SKM-1 (cell line): Measurements from ENCODE around the gene ENPP1.
"Not testable (repeated sequence)": the region's sequence is repeated elsewhere in the genome, so short reads cannot be mapped to it uniquely, and the experiment has no call there.

Source experiments
- DNase-seq: peaks from one replicate; lab custom pipeline; 2025; ENCODE audit not compliant: unreplicated experiment; lab: John Stamatoyannopoulos, UW

Gene ENPP1

DNA sequence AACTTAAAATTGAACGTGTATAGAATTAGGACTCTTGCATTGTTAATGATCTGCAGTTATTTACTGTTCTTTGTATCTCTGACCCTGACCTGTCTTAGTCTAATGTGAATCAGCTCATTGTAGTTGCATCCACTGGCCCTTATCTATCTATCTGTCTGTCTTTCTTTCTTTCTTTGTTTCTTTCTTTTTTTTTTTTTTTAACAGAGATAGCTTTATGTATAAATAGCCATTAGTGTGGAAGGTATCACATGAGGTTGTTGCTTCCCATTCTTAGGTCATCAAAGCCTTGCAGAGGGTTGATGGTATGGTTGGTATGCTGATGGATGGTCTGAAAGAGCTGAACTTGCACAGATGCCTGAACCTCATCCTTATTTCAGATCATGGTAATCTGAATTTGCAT lies 59.9 kb downstream of the ENPP1 start:
- DNase-seq: no peak

DNA sequence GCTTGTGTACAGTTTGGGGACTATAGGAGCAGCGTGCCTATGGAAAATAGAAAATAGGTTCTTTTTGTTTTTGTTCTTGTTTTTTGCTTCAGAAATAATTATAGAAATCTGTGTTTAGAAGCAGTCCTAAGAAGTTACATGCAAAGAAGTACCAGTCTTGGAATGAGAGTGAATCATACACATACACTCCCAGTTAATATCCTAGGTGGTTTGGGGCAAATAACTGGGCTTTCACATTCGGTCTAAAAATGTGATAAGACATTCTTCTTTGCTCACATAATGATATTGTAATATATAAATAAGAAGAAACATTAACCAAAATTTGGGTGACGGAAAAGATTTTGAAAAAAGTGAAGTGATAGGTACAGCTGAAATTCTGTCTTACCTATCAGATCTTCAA lies 61.0 kb downstream of the ENPP1 start:
- DNase-seq: no peak

DNA sequence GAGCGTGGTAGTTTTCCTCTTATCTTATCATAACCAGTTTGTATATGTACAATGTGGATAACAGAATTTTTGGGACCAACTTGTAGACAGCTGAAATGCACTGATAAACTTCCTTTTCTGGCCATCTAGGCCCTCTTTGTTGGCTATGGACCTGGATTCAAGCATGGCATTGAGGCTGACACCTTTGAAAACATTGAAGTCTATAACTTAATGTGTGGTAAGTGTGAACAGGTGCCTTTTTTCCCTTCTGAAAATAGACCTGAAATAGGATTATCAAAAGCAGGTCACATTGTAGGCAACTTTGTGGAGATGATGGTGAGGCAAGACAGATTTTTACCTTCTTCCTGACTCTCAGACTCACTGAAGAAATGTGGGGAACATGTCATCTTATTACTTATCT lies 67.8 kb downstream of the ENPP1 start:
- no peak for DNase-seq

DNA sequence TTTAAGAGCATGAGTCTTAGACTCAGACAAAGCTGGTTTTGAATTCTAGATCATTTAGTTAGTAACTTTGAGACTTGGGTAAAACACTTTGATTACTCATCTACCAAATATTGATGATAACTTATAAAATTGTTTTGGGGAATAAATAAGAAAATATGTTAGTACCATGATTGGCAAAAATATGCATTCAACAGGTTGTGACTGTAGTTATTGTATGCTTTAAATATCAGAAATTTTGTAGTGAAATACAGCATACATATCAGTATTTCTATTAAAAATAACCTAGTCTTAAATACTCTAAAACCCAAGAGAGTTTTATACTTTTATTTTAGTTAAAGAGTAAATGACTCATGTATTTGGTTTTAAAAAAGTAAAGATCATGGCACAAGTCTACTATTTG lies 68.7 kb downstream of the ENPP1 start:
- no peak for DNase-seq

DNA sequence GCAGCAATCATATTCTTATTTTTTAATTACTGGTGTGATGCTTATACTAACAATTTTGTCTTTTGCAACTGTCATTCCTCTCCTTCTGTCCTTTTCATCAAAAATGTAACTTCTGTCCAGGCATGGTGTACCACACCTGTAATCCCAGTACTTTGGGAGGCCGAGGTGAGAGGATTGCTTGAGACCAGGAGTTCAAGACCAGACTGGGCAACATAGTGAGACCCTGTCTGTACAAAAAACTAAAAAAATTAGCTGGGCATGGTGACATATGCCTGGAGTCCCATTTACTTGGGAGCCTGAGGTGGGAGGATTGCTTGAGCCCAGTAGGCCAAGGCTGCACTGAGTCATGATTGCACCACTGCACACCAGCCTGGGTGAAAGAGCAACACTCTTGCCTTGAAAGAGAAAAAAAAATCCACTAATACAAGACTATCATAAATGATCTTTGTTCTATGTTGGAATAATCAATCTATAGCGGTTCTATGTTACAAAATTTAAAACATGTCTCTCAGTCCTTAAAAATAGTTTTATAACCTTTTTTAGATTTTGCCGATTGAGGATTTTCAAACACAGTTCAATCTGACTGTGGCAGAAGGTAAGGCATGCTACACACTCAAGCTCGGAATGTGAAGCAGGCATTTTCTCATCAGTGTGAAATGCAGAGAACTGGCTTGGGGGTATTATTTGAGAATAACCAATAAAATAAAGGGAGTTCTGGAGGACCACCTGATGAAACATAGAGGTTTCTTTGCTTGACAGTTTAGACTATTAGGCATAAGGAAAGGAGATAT lies 70.4 kb downstream of the ENPP1 start:
- DNase-seq: no peak

- no peak for DNase-seq
Observed at GRCh38 chr6:131883016-131883415, 75.2 kb downstream of the ENPP1 start.

- no peak for DNase-seq
Observed at GRCh38 chr6:131885237-131885636, 77.4 kb downstream of the ENPP1 start.

DNA sequence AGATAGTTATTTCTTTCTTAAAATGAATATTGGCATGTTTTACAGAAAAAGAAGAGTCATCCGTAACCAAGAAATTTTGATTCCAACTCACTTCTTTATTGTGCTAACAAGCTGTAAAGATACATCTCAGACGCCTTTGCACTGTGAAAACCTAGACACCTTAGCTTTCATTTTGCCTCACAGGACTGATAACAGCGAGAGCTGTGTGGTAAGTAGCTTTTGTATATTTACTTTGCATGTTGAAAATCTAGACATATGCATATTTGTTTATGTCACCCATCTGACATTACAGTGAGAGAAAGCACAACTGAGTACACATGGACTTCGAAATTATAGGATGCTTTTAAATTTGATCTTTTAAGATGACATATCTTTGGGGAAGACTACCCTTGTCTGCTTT lies 78.7 kb downstream of the ENPP1 start:
- DNase-seq: no peak

GRCh38 chr6:131890091-131890490 lies 82.3 kb downstream of the ENPP1 start:
- DNase-seq: no peak

- DNase-seq: no peak
Observed at GRCh38 chr6:131893198-131893597, 85.4 kb downstream of the ENPP1 start.

DNA sequence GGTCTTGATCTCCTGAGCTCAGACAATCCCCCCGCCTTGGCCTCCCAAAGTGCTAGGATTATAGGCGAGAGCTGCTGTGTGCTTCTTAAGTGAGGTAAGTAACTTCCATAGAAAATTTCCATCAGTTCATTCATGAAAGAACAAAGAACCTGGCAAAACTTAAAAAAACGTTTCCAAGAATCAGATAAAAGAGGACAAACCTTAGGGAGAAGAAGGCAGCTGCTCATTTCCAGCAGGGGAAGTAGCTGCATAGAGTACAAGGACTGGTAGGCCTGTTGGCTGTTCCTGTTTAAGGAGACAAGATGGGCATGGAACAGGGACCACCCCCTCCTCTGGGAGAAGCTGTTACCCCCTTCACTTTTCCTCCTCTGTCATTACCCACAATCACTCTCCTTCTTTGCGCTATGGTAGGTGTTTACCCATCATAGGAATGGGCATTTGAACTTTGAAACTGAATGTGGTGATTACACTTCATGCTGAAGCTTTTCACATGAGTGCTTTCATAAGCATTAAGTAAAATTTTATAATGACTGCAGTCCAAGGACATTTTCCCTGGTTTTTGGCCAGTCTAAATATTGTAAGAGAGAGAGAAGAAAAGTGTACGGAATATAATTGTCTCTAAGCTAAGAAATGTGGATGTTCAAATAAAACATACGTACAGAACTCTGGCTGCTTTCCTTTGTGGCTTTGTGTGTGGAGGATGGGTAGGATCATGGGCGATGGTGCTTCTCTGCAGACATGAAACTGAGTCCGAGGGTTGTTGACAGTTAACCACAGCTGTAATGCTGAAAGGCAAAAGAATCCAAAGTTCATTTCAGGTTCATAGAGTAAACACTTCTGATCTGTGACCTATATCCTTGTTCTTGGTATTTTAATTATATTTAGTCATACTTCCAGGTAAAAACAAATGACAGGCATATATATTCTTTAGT lies 86.9 kb downstream of the ENPP1 start:
- DNase-seq: no peak

- no peak for DNase-seq
Observed at GRCh38 chr6:131897050-131897435, 89.2 kb downstream of the ENPP1 start.

- no peak for DNase-seq
Observed at GRCh38 chr6:131897621-131898020, 89.8 kb downstream of the ENPP1 start.

DNA sequence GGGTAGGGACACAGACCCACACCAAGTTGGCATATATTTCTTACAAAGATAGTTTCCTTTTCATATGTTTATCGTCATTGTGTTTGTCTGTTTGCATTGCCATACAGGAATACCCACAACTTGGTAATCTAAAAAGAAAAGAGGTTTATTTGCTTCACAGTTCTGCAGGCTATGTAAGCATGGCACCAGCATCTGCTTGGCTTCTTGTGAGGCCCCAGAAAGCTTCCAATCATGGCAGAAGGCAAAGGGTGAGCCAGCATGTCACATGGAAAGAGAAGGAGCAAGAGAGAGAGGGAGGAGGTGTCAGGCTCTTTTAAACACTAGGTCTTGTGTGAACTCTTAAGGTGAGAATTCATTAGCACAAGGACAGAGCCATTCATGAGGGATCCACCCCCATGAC lies 90.9 kb downstream of the ENPP1 start:
- DNase-seq: no peak

DNA sequence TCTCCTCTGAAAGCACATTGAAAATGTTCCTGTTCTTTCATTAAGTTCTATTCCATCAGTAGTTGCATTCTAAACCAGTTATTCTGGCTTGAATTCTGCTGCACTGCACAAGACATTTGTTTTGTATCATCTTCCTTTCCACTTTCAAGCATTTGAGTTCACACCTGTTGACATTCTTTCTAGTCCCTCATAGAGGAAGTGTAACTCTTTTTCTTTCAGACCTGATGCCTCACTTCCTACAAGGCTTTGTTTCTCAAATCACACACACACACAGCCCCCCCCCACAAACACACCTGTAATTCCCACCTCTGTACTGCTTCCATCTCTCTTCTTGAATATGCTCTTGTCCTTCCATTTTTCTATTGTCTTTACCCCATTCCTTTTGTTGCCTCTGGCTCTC lies 92.4 kb downstream of the ENPP1 start:
- DNase-seq: no peak

DNA sequence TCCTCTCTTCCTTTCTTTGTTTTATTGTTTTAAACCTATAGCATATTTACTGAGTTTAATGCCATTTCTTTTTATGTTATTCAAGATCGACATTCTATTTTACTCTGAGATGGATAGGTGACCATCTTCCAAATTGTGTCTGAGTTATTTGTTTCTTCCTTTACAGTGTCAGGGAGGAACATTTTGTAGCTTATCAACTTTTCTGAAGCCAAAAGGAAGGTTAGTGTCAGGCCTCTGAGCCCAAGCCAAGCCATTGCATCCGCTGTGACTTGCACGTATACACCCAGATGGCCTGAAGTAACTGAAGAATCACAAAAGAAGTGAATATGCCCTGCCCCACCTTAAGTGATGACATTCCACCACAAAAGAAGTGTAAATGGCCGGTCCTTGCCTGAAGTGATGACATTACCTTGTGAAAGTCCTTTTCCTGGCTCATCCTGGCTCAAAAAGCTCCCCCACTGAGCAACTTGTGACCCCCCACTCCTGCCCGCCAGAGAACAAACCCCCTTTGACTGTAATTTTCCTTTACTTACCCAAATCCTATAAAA lies 93.6 kb downstream of the ENPP1 start:
- DNase-seq: not testable (repeated sequence)

DNA sequence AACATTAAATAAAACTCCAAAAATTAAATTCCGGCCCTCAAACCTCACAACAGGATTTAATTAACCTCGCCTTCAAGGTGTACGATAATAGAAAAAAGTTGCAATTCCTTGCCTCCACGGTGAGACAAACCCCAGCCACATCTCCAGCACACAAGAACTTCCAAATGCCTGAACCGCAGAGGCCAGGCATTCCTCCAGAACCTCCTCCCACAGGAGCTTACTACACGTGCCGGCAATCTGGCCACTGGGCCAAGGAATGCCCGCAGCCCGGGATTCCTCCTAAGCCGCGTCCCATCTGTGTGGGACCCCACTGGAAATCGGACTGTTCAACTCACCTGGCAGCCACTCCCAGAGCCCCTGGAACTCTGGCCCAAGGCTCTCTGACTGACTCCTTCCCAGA lies 95.9 kb downstream of the ENPP1 start:
- DNase-seq: not testable (repeated sequence)

GRCh38 chr6:131908787-131909186 lies 101.0 kb downstream of the ENPP1 start:
- DNase-seq: not testable (repeated sequence)

DNA sequence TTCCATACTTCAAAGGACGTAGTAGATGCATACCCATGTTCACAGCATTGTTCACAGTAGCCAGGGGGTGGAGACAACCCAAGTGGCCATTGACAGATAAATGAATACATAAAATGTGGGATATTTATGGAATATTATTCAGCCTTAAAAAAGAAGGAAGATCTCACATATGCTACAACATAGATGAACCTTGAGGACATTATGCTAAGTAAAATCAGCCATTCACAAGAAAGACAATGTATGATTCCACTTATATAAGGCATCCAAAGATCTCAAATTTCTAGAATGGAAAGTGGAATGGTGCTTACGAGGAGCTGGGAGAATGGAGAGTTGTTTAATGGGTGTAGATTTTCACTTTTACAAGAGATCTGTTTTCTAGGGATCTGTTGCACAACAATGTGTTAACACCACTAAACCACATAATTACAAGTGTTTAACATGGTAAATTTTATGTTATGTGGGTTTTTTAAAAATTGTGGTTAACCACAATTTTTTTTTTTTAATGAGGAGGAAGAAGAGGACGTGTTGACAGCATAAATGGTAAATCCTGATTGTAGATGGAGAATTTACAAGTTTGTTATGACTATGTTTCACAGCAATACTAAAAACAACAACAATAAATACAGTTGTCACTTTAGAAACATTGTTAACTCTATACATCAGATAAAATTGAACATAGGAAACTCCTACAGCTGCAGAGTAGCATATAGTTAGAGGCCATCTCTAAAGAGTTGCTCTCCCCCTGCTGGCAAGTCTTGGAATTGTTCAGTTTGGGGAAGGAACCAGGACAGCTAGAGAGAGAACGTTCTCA lies 101.8 kb downstream of the ENPP1 start:
- peak; percentile 49 for DNase-seq

GRCh38 chr6:131910219-131910589 lies 102.4 kb downstream of the ENPP1 start:
- DNase-seq: no peak

- no peak for DNase-seq
Observed at GRCh38 chr6:131910956-131911355, 103.1 kb downstream of the ENPP1 start.
